ENCODE data around the gene ARHGDIG.

ARHGDIG gene

GRCh38 chr16:290015-290680 is 9.8 kb downstream of the ARHGDIG start:
- H3K9me3 ChIP-seq (ENCODE audit: insufficient read depth, low read length, severe bottlenecking): no peaks in the 10 kb centered on the region
- H3K4me1 ChIP-seq (ENCODE audit: insufficient read depth, low read length): no peaks in the 10 kb centered on the region
- H4K20me1 ChIP-seq (ENCODE audit: insufficient read depth, low read length): peaks cover 24% of the 10 kb centered on the region; the same call in 1 of the 2 replicates

GRCh38 chr16:290681-291405 is 10.5 kb downstream of the ARHGDIG start:
- H3K36me3 ChIP-seq (ENCODE audit: insufficient read depth, low read length): peaks cover 76% of the 10 kb centered on the region
- no peaks in the 10 kb centered on the region for H3K79me2 ChIP-seq (ENCODE audit: insufficient read depth, low read length)
- no peak overlapping the region for H3K27ac ChIP-seq (ENCODE audit: low read length)
- DNase-seq (no peak), ATAC-seq (ENCODE audit: insufficient read depth, low read depth) (no peak)
- no peaks in the 10 kb centered on the region for H3K9me3 ChIP-seq (ENCODE audit: insufficient read depth, low read length, severe bottlenecking)
- H4K20me1 ChIP-seq (ENCODE audit: insufficient read depth, low read length): peaks cover 24% of the 10 kb centered on the region; the same call in 1 of the 2 replicates
- H3K27me3 ChIP-seq (ENCODE audit: insufficient read depth, low read length, poor library complexity): no peaks in the 10 kb centered on the region
- no peak overlapping the region for H3K4me3 ChIP-seq (ENCODE audit: low read depth in 1 of 2, low read length in 2 of 2)
- H2AFZ ChIP-seq (ENCODE audit: low read depth, low read length): no peak overlapping the region
- no peak for TF ChIP-seq CTCF (IDR thresholded peaks at IDR 0.05; ENCODE audit: borderline replicate concordance, extremely low read depth, low read length, poor library complexity, severe bottlenecking)
- no peak for TF ChIP-seq EZH2 (IDR thresholded peaks at IDR 0.05; ENCODE audit: borderline replicate concordance, low read depth, low read length, severe bottlenecking)
- no peak overlapping the region for H3K4me2 ChIP-seq (ENCODE audit: insufficient read depth, low read length)
- no peaks in the 10 kb centered on the region for H3K4me1 ChIP-seq (ENCODE audit: insufficient read depth, low read length)
- no peak overlapping the region for H3K9ac ChIP-seq (ENCODE audit: low read depth, low read length)

More at GRCh38 chr16:290015-290680, 9.8 kb downstream of the ARHGDIG start:
- TF ChIP-seq CTCF (IDR thresholded peaks at IDR 0.05; ENCODE audit: borderline replicate concordance, extremely low read depth, low read length, poor library complexity, severe bottlenecking): no peak
- TF ChIP-seq EZH2 (IDR thresholded peaks at IDR 0.05; ENCODE audit: borderline replicate concordance, low read depth, low read length, severe bottlenecking): no peak
- Histone ChIP-seq H3K79me2 (ENCODE audit: insufficient read depth, low read length) (no peaks in the 10 kb centered on the region), H3K4me2 (ENCODE audit: insufficient read depth, low read length) (no peak overlapping the region), H3K9ac (ENCODE audit: low read depth, low read length) (no peak overlapping the region), H3K36me3 (ENCODE audit: insufficient read depth, low read length) (peaks cover 76% of the 10 kb centered on the region), H3K27me3 (ENCODE audit: insufficient read depth, low read length, poor library complexity) (no peaks in the 10 kb centered on the region), H2AFZ (ENCODE audit: low read depth, low read length) (no peak overlapping the region), H3K4me3 (ENCODE audit: low read depth in 1 of 2, low read length in 2 of 2) (no peak overlapping the region), H3K27ac (ENCODE audit: low read length) (no peak overlapping the region)
- DNase-seq: no peak
- ATAC-seq (ENCODE audit: insufficient read depth, low read depth): no peak

- H4K20me1 ChIP-seq (ENCODE audit: insufficient read depth, low read length): peaks cover 24% of the 10 kb centered on the region; the same call in 1 of the 2 replicates
- no peaks in the 10 kb centered on the region for H3K9me3 ChIP-seq (ENCODE audit: insufficient read depth, low read length, severe bottlenecking)
- TF ChIP-seq CTCF (IDR thresholded peaks at IDR 0.05; ENCODE audit: borderline replicate concordance, extremely low read depth, low read length, poor library complexity, severe bottlenecking) (no peak), EZH2 (IDR thresholded peaks at IDR 0.05; ENCODE audit: borderline replicate concordance, low read depth, low read length, severe bottlenecking) (no peak)
- H3K4me3 ChIP-seq (ENCODE audit: low read depth in 1 of 2, low read length in 2 of 2): no peak overlapping the region
- H3K36me3 ChIP-seq (ENCODE audit: insufficient read depth, low read length): peaks cover 79% of the 10 kb centered on the region
- H3K27ac ChIP-seq (ENCODE audit: low read length): no peak overlapping the region
- no peak overlapping the region for H3K4me2 ChIP-seq (ENCODE audit: insufficient read depth, low read length)
- H3K9ac ChIP-seq (ENCODE audit: low read depth, low read length): no peak overlapping the region
- H3K4me1 ChIP-seq (ENCODE audit: insufficient read depth, low read length): no peaks in the 10 kb centered on the region
- H2AFZ ChIP-seq (ENCODE audit: low read depth, low read length): no peak overlapping the region
- no peaks in the 10 kb centered on the region for H3K27me3 ChIP-seq (ENCODE audit: insufficient read depth, low read length, poor library complexity)
- H3K79me2 ChIP-seq (ENCODE audit: insufficient read depth, low read length): no peaks in the 10 kb centered on the region
- ATAC-seq (ENCODE audit: insufficient read depth, low read depth) (no peak), DNase-seq (no peak)
These were observed 11.1 kb downstream of the ARHGDIG start for GRCh38 chr16:291539-291938.

Measured in DND-41 (cell line).